Natural killer cell (primary cell): ENCODE results near the gene UQCRC1. TPM values are rescaled to one million over a fixed set of nuclear protein-coding genes. Genes with fewer than 3 reads are reported as not detected.

Source experiments
- ATAC-seq, 3 donors: fragments of 150-1000 bp in 2 of 3; fragments of 200-7000 bp in 1 of 3; cut with Tn5 transposase; 1 replicate in 1 of 3; 2 replicates in 2 of 3; pipeline ENCODE4 v1.10.0; 2021; ENCODE audit warnings: mild to moderate bottlenecking in 2 of 3, moderate library complexity in 2 of 3
- DNase-seq, 2 donors: peaks; one replicate each; pipeline versions ENCODE4 v3.0.0 to v3.0.0-alpha.2; 2013 to 2021; ENCODE audit warnings: mixed read lengths in 1 of 2
- H3K27ac ChIP-seq: one replicate; pipeline ENCODE4 v1.5.1; 2013; ENCODE audit warnings: mild to moderate bottlenecking, low read length
- H3K27me3 ChIP-seq: one replicate; pipeline ENCODE4 v1.6.1; 2013; ENCODE audit warnings: low read length; ENCODE audit not compliant: control insufficient read depth, insufficient read depth
- H3K36me3 ChIP-seq: one replicate; pipeline ENCODE4 v1.6.1; 2013; ENCODE audit warnings: low read length; ENCODE audit not compliant: control insufficient read depth, insufficient read depth
- H3K4me1 ChIP-seq: one replicate; pipeline ENCODE4 v1.6.1; 2013; ENCODE audit warnings: low read length; ENCODE audit not compliant: control insufficient read depth, insufficient read depth
- H3K4me3 ChIP-seq: one replicate; pipeline ENCODE4 v1.5.1; 2013; ENCODE audit warnings: low read length
- H3K9me3 ChIP-seq: one replicate; pipeline ENCODE4 v1.6.1; 2013; ENCODE audit warnings: low read length; ENCODE audit not compliant: control insufficient read depth, insufficient read depth
- H3K27ac Mint-ChIP-seq, 2 donors: one replicate each; pipeline ENCODE4 v1.8.0; 2022; ENCODE audit warnings: mild to moderate bottlenecking in 2 of 2, mixed read lengths in 2 of 2, moderate library complexity in 1 of 2
- H3K27me3 Mint-ChIP-seq, 2 donors: one replicate each; pipeline ENCODE4 v1.8.0; 2022; ENCODE audit warnings: low read depth in 2 of 2, mixed read lengths in 2 of 2
- H3K36me3 Mint-ChIP-seq: one replicate; pipeline ENCODE4 v1.8.0; 2022; ENCODE audit warnings: mixed read lengths
- H3K4me1 Mint-ChIP-seq, 2 donors: one replicate each; pipeline ENCODE4 v1.8.0; 2022; ENCODE audit warnings: mixed read lengths in 2 of 2
- H3K4me3 Mint-ChIP-seq: one replicate; pipeline ENCODE4 v1.8.0; 2022; ENCODE audit warnings: mild to moderate bottlenecking, moderate library complexity, mixed read lengths
- H3K9me3 Mint-ChIP-seq, 2 donors: one replicate each; pipeline ENCODE4 v1.8.0; 2022; ENCODE audit warnings: mixed read lengths in 2 of 2
- CTCF ChIP-seq: fragments of 200-600 bp; IDR thresholded peaks from one replicate; pipeline ENCODE4 v1.8.0; 2022; ENCODE audit warnings: antibody characterized with exemption
- WGBS: methylation state at CpG from one replicate; pipeline ENCODE4 v1.1.7; 2013; ENCODE audit warnings: missing lambda C conversion rate; ENCODE audit not compliant: insufficient coverage; 5-methylcytosine and 5-hydroxymethylcytosine counted together
- intact Hi-C: fragments of 100-400 bp; cut with micrococcal nuclease; formaldehyde crosslinking; loops from one replicate; pipeline ENCODE4 v1.14.2; 2022
- total RNA-seq, 4 donors: library from RNA; stranded (reverse); fragments of 120-200 nt in 1 of 4; gene quantifications; one replicate each; pipeline versions ENCODE4 v1.2.3 to v1.2.4, GENCODE V29; 2013 to 2022

UQCRC1 gene
- total RNA-seq, 3 donors from 2014 or later (not counting 1 experiment from before 2014, with no cell fraction given), result 117 to 139 (median 124) TPM

- ATAC-seq (no peak), DNase-seq (no peak)
- Histone ChIP-seq H3K36me3 (peaks cover 2% of the 10 kb centered on the region), H3K4me3 (no peak overlapping the region), H3K9me3 (no peaks in the 10 kb centered on the region), H3K27ac (no peak overlapping the region), H3K4me1 (no peaks in the 10 kb centered on the region), H3K27me3 (no peaks in the 10 kb centered on the region)
- Mint-ChIP-seq H3K27me3 (no peaks in the 10 kb centered on the region), H3K27ac (no peak overlapping the region), H3K4me3 (no peak overlapping the region), H3K36me3 (no peaks in the 10 kb centered on the region), H3K9me3 (no peaks in the 10 kb centered on the region), H3K4me1 (no peaks in the 10 kb centered on the region)
- 97% methylated on average over 10 of the region's 10 CpGs for WGBS
- no peak for TF ChIP-seq CTCF
- intact Hi-C loops, result no loop called here
These were observed 15.3 kb upstream of the UQCRC1 start for GRCh38 chr3:48624767-48625166.

- H3K9me3 Mint-ChIP-seq, result no peaks in the 10 kb centered on the region
- H3K4me1 ChIP-seq, result no peaks in the 10 kb centered on the region
- H3K27me3 ChIP-seq, result no peaks in the 10 kb centered on the region
- H3K4me3 ChIP-seq, result no peak overlapping the region
- H3K36me3 ChIP-seq, result peaks cover 2% of the 10 kb centered on the region
- WGBS, result 80% methylated on average over 6 of the region's 6 CpGs
- H3K4me3 Mint-ChIP-seq, result no peak overlapping the region
- no peak for ATAC-seq
- H3K9me3 ChIP-seq, result no peaks in the 10 kb centered on the region
- no peaks in the 10 kb centered on the region for H3K4me1 Mint-ChIP-seq
- H3K36me3 Mint-ChIP-seq, result no peaks in the 10 kb centered on the region
- intact Hi-C loops, result no loop called here
- H3K27ac Mint-ChIP-seq, result no peak overlapping the region
- no peak overlapping the region for H3K27ac ChIP-seq
- no peaks in the 10 kb centered on the region for H3K27me3 Mint-ChIP-seq
- no peak for TF ChIP-seq CTCF
- DNase-seq, result no peak
These were observed 14.6 kb upstream of the UQCRC1 start for GRCh38 chr3:48623851-48624547.

GRCh38 chr3:48621461-48621869 lies 12.0 kb upstream of the UQCRC1 start, which contains the start of gene TMEM89:
TSS of gene TMEM89 (minus strand) at chr3:48621769. CDS start at chr3:48621756, 13 bp downstream.
- Histone ChIP-seq H3K9me3 (peaks cover 14% of the 10 kb centered on the region), H3K27ac (no peak within 1 kb of the TSS), H3K36me3 (no peaks in the 10 kb centered on the region), H3K27me3 (no peaks in the 10 kb centered on the region), H3K4me1 (no peaks in the 10 kb centered on the region), H3K4me3 (no peak within 1 kb of the TSS)
- Mint-ChIP-seq H3K36me3 (no peaks in the 10 kb centered on the region), H3K9me3 (no peaks in the 10 kb centered on the region), H3K4me1 (no peaks in the 10 kb centered on the region), H3K27ac (no peak within 1 kb of the TSS), H3K4me3 (no peak within 1 kb of the TSS), H3K27me3 (no peaks in the 10 kb centered on the region)
- ATAC-seq (no peak), DNase-seq (no peak)
- TF ChIP-seq CTCF, result no peak
- intact Hi-C loops, result no loop called here
- 96% methylated on average over 19 of the region's 19 CpGs for WGBS
